Measurements from ENCODE around the gene DDX20.

DNA sequence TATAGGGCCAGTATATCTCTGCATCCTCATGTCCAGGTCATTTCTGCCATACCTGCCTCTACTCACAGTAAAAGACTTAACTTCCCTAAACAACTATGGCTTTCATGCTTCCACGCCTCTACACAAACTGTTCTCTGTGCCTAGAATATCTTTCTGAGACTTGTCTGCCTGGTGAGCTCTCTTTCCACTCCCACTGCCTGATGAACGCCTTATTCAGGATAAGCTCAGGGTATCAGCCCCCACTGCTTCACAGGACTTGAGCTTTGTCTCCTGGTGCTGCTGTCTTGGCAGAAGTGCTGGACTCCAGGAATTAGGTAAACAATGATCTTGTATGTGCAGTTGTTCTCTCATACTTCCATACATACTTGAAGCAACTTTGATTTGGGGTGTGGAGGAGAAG, 4.8 kb upstream of the DDX20 start:
- TF ChIP-seq CTCF (conservative IDR thresholded peaks at IDR 0.05 in 1 of 2, IDR thresholded peaks at IDR 0.05 in 1 of 2; ENCODE audit: extremely low read depth in 1 of 2, insufficient read depth in 1 of 2, low read depth in 1 of 2, low read length in 2 of 2) (no peak), EZH2 (IDR thresholded peaks at IDR 0.05; ENCODE audit: borderline replicate concordance, low read length) (no peak)

Data from mammary epithelial cell (primary cell).